ENCODE measurements around the gene ZNF705A. TPM values are rescaled to one million over a fixed set of nuclear protein-coding genes. Genes with fewer than 3 reads are reported as not detected.
A peak's percentile ranks its signal among the peaks of the same experiment; 100 is the strongest.
"Not testable (repeated sequence)": the region's sequence is repeated elsewhere in the genome, so short reads cannot be mapped to it uniquely, and the experiment has no call there.

The ZNF705A gene
- total and polyA plus RNA-seq, 8 donors, result 0.06 to 0.39 (median 0.06) TPM; not detected in 5

GRCh38 chr12:8146442-8146771, 10.4 kb upstream of the ZNF705A start:
- peaks cover 0 to 3% of the 10 kb centered on the region in 2 donors for H3K36me3 ChIP-seq
- no peaks in the 10 kb centered on the region for H3K4me1 ChIP-seq
- no peak for ATAC-seq
- peak overlapping the region; percentile 36 to 48 for H3K27ac ChIP-seq
- intact Hi-C loops (cut with DNase I), result no loop called here
- TF ChIP-seq, protein P1, sequence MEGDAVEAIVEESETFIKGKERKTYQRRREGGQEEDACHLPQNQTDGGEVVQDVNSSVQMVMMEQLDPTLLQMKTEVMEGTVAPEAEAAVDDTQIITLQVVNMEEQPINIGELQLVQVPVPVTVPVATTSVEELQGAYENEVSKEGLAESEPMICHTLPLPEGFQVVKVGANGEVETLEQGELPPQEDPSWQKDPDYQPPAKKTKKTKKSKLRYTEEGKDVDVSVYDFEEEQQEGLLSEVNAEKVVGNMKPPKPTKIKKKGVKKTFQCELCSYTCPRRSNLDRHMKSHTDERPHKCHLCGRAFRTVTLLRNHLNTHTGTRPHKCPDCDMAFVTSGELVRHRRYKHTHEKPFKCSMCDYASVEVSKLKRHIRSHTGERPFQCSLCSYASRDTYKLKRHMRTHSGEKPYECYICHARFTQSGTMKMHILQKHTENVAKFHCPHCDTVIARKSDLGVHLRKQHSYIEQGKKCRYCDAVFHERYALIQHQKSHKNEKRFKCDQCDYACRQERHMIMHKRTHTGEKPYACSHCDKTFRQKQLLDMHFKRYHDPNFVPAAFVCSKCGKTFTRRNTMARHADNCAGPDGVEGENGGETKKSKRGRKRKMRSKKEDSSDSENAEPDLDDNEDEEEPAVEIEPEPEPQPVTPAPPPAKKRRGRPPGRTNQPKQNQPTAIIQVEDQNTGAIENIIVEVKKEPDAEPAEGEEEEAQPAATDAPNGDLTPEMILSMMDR (IDR thresholded peaks at IDR 0.05), result no peak
- no peak for DNase-seq
- peaks cover 0 to 7% of the 10 kb centered on the region in 2 donors for H3K9me3 ChIP-seq
- H3K4me3 ChIP-seq, result no peak overlapping the region
- no peaks in the 10 kb centered on the region for H3K27me3 ChIP-seq

DNA sequence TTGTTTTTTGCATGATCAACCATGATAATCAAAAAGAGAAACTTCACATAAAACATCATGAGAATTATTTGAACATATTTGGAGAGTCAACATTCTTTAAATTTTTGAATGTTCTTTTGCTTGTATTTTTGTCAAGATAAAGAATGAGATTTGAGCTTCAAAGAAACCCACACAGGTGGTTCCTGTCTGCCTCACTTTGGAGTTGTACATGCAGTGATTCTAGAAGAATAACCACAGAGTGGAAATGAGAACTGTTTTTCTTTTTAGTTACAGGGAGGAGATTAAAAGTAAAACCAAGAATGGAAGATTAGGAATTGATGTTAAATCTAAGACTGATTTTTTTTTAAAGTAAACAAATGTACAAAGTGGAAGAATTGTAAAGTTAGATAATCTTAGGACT, 2.3 kb upstream of the ZNF705A start:
- intact Hi-C loops (cut with DNase I), result no loop called here
- no peaks in the 10 kb centered on the region for H3K27me3 ChIP-seq
- TF ChIP-seq, protein P1 (IDR thresholded peaks at IDR 0.05), result no peak
- no peak for ATAC-seq
- no peaks in the 10 kb centered on the region for H3K36me3 ChIP-seq
- DNase-seq, result peak in 1 of 4 donors; percentile 18
- H3K9me3 ChIP-seq, result no peaks in the 10 kb centered on the region
- H3K4me1 ChIP-seq, result peaks cover 0 to 24% of the 10 kb centered on the region in 2 donors
- peak overlapping the region in 1 of 2 donors; percentile 1 for H3K27ac ChIP-seq
- H3K4me3 ChIP-seq, result no peak overlapping the region

DNA sequence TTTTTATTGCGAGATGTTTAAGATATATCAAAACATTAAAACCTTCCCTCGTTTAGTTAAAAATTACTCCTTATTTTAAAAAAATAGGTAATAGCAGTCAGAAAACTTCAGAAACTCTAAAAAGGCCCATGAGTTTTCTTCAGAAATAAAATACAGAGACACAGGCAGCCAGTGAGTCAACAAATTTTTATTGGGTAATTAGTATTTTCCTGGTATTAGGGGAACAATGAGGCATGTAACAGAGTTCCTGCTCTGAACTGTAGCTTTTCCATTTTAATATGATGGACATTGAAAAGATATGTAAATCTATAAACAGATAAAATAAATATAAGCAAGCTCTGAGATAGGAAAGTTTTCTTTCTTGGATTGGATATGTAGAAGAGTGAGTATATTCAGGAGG, 399 bp upstream of the ZNF705A start:
- intact Hi-C loops (cut with DNase I), result no loop called here
- TF ChIP-seq, protein P1 (IDR thresholded peaks at IDR 0.05), result no peak
- no peaks in the 10 kb centered on the region for H3K36me3 ChIP-seq
- no peaks in the 10 kb centered on the region for H3K9me3 ChIP-seq
- DNase-seq (no peak), ATAC-seq (no peak)
- H3K27ac ChIP-seq, result peak overlapping the region; percentile 58 to 84
- no peak overlapping the region for H3K4me3 ChIP-seq
- H3K27me3 ChIP-seq, result no peaks in the 10 kb centered on the region
- H3K4me1 ChIP-seq, result peaks cover 0 to 24% of the 10 kb centered on the region in 2 donors

GRCh38 chr12:8157484-8158198, 826 bp downstream of the ZNF705A start:
- no peak for ATAC-seq
- H3K9me3 ChIP-seq, result no peaks in the 10 kb centered on the region
- no peak for DNase-seq
- intact Hi-C loops (cut with DNase I), result no loop called here
- H3K27ac ChIP-seq, result peak overlapping the region; percentile 58 to 84
- H3K4me3 ChIP-seq, result no peak overlapping the region
- H3K4me1 ChIP-seq, result peaks cover 0 to 24% of the 10 kb centered on the region in 2 donors
- H3K36me3 ChIP-seq, result no peaks in the 10 kb centered on the region
- TF ChIP-seq, protein P1 (IDR thresholded peaks at IDR 0.05), result no peak
- no peaks in the 10 kb centered on the region for H3K27me3 ChIP-seq

DNA sequence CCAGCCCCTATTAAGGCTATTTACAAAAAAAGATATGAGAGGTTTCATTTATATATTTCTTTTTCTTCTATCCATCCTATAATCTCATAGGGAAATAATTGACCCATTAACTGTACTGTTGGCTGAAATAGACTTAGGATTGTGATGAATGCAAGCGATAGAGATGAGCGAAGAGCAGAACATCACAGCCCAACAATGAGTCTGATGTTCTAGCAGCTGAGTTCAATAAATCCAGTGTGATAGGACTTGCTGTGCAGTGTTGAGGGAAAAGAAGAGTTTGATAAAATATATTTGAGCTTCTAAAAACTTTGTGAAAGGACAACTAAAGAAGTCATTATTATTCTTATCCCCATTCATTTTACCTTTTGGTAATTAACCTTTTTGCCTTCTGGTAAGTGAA, 16.1 kb downstream of the ZNF705A start:
- H3K27ac ChIP-seq; H3K9me3 ChIP-seq; H3K4me3 ChIP-seq; H3K27me3 ChIP-seq; intact Hi-C loops (cut with DNase I); H3K36me3 ChIP-seq; ATAC-seq; H3K4me1 ChIP-seq; DNase-seq: not testable (repeated sequence)
